Retinal pigment epithelial cell (primary cell): ENCODE measurements around the gene SMPD3.
A peak's percentile ranks its signal among the peaks of the same experiment; 100 is the strongest.

ENCODE experiments used
- DNase-seq: peaks from one replicate; pipeline ENCODE4 v3.0.0-alpha.2; 2010; ENCODE audit warnings: low read depth
- H3K4me3 ChIP-seq: 2 replicates; pipeline ENCODE4 v1.5.1; 2011; ENCODE audit warnings: mild to moderate bottlenecking, low read length, control low read depth, moderate library complexity
- CTCF ChIP-seq: conservative IDR thresholded peaks from 2 replicates; pipeline ENCODE4 v1.5.1; 2011; ENCODE audit warnings: low read depth, low read length, control low read depth, inconsistent platforms

SMPD3 gene

GRCh38 chr16:68384288-68385161 is 63.8 kb downstream of the SMPD3 start:
- peak; percentile 26 for TF ChIP-seq CTCF
- H3K4me3 ChIP-seq: no peak overlapping the region
- DNase-seq: no peak

GRCh38 chr16:68383858-68384257 is 64.5 kb downstream of the SMPD3 start:
- no peak for DNase-seq
- no peak for TF ChIP-seq CTCF
- H3K4me3 ChIP-seq: no peak overlapping the region

GRCh38 chr16:68382296-68382718 is 66.0 kb downstream of the SMPD3 start:
- H3K4me3 ChIP-seq: no peak overlapping the region
- DNase-seq: no peak

DNA sequence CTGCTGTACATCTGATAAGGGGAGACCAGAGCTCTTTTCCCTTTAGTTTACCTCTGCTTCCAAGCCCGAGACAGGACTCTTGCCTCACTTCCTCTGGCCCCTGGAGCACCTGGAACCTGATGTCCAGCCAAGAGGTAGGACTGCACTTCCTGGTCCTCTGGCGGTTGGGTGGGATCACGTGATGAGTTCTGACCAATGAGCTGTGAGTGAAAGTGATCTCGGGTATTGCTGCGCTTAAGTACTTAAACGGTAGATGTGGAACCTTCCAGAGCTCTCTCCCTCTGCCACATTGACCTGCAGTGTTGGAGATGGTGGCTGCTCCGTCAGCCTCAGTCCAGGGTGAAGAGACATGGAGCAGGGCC is 67.0 kb downstream of the SMPD3 start:
- TF ChIP-seq CTCF: no peak
- DNase-seq: no peak
- H3K4me3 ChIP-seq: no peak overlapping the region

More at GRCh38 chr16:68382296-68382718, 66.0 kb downstream of the SMPD3 start:
- TF ChIP-seq CTCF: peak; percentile 45

- no peak for TF ChIP-seq CTCF
- H3K4me3 ChIP-seq: no peak overlapping the region
- no peak for DNase-seq
Measured at GRCh38 chr16:68380676-68381362, 67.5 kb downstream of the SMPD3 start.

- H3K4me3 ChIP-seq: no peak overlapping the region
- DNase-seq: no peak
- TF ChIP-seq CTCF: no peak
Measured at GRCh38 chr16:68380348-68380670, 68.0 kb downstream of the SMPD3 start.
